ENCODE data around the gene RPS15. TPM values are rescaled to one million over a fixed set of nuclear protein-coding genes. Genes with fewer than 3 reads are reported as not detected.

Gene RPS15
- total RNA-seq, 4 donors from 2014 or later = 1,802 to 3,909 (median 2,793) TPM

DNA sequence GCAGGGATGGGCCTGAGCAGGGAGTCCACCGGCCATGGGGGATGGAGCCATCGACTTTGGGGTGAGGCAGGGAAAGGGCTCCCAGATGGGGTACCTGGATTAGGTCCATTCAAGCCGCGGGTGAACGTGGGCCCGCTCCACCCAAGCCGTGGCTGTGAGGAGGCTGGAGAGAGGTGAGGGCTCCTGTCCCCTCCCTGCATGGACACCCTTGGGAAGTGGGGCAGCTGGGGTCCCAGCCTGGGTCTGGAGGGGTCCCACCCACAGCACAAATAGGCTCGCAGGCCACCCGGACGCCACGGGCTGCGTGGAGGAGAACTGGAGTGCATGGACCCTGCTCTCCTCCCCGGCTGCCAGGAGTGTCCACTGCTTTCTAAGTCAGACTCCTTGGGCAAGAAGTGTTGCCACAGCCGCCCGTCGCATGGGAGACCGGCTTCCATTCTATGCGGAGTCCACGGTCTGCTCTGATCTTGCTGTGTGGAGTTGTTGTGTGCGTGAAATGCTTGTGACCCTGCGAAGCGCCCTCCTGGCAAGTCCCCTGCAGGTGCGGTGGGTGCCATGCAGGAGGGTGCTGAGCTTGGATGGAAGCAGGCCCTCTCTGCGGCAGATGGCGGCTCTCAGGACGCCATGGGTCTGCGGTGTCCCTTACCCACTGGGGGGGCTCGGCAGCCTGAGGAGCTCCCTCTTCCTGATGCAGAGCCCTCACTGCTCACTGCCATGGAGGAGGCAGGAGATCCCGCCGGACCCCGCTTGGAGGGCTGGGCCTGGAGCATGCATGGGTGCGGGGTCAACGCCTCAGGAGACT is 28.8 kb upstream of the RPS15 start:
- TF ChIP-seq POLR2A (IDR thresholded peaks at IDR 0.05) = no peak
- TF ChIP-seq, protein P1, sequence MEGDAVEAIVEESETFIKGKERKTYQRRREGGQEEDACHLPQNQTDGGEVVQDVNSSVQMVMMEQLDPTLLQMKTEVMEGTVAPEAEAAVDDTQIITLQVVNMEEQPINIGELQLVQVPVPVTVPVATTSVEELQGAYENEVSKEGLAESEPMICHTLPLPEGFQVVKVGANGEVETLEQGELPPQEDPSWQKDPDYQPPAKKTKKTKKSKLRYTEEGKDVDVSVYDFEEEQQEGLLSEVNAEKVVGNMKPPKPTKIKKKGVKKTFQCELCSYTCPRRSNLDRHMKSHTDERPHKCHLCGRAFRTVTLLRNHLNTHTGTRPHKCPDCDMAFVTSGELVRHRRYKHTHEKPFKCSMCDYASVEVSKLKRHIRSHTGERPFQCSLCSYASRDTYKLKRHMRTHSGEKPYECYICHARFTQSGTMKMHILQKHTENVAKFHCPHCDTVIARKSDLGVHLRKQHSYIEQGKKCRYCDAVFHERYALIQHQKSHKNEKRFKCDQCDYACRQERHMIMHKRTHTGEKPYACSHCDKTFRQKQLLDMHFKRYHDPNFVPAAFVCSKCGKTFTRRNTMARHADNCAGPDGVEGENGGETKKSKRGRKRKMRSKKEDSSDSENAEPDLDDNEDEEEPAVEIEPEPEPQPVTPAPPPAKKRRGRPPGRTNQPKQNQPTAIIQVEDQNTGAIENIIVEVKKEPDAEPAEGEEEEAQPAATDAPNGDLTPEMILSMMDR (IDR thresholded peaks at IDR 0.05) = no peak
- TF ChIP-seq EP300 (IDR thresholded peaks at IDR 0.05) = no peak
- TF ChIP-seq POLR2AphosphoS5 (IDR thresholded peaks at IDR 0.05) = no peak
- H3K36me3 ChIP-seq = peaks cover 11% of the 10 kb centered on the region
- DNase-seq (ENCODE audit: low spot score in 2 of 2) = no peak
- peak overlapping the region; percentile 100 for H3K4me3 ChIP-seq
- peak overlapping the region; percentile 95 for H3K27ac ChIP-seq
- 40% methylated on average over 24 of the region's 33 CpGs for WGBS
- H3K27me3 ChIP-seq = no peaks in the 10 kb centered on the region
- H3K4me1 ChIP-seq = peaks cover 72% of the 10 kb centered on the region
- H3K9me3 ChIP-seq = no peaks in the 10 kb centered on the region

DNA sequence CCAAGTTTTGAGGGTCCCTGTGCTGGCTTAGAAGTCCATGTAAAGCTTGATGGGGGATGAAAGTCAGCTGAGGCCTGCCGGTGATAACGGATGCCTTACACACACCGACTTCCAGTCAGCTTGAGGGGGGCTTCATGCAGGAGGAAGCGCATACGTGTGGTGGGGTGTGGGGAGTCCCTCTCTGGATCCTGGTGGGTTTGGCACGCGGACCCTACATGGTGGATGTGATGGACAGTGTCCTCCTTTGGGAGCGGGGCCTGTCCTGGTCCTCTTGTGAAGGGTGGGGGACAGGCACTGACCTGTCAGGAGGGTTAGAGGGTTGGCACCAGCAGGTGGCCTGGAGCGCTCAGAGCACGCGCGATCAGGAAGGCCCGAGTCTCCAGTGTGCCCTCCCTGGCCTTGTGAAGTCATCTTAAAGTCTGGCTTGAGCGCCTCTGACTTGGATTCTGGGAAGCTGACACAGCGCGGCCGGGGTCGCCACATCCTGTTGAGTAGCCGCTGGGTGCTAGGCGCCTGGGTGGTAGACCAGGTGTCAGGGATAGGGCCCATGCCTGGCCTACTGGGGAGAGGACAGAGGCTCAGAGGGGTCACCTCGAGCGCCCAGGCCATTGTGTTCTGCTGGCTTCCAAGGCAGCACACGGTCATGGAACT is 27.9 kb upstream of the RPS15 start:
- H3K9me3 ChIP-seq = no peaks in the 10 kb centered on the region
- peak overlapping the region; percentile 100 for H3K4me3 ChIP-seq
- H3K4me1 ChIP-seq = peaks cover 80% of the 10 kb centered on the region
- peaks cover 11% of the 10 kb centered on the region for H3K36me3 ChIP-seq
- no peaks in the 10 kb centered on the region for H3K27me3 ChIP-seq
- DNase-seq (ENCODE audit: low spot score in 2 of 2) = no peak
- TF ChIP-seq POLR2A (IDR thresholded peaks at IDR 0.05) = no peak
- no peak for TF ChIP-seq POLR2AphosphoS5 (IDR thresholded peaks at IDR 0.05)
- TF ChIP-seq, protein P1 (IDR thresholded peaks at IDR 0.05) = no peak
- TF ChIP-seq EP300 (IDR thresholded peaks at IDR 0.05) = no peak
- H3K27ac ChIP-seq = peak overlapping the region; percentile 30
- WGBS = 73% methylated on average over 8 of the region's 23 CpGs

GRCh38 chr19:1410789-1411188 is 27.4 kb upstream of the RPS15 start:
- no peaks in the 10 kb centered on the region for H3K27me3 ChIP-seq
- DNase-seq (ENCODE audit: low spot score in 2 of 2) = no peak
- peaks cover 11% of the 10 kb centered on the region for H3K36me3 ChIP-seq
- H3K27ac ChIP-seq = peak overlapping the region; percentile 30
- peaks cover 85% of the 10 kb centered on the region for H3K4me1 ChIP-seq
- 79% methylated on average over 9 of the region's 9 CpGs for WGBS
- H3K4me3 ChIP-seq = peak overlapping the region; percentile 100
- TF ChIP-seq POLR2A (IDR thresholded peaks at IDR 0.05) (no peak), POLR2AphosphoS5 (IDR thresholded peaks at IDR 0.05) (no peak), EP300 (IDR thresholded peaks at IDR 0.05) (no peak)
- TF ChIP-seq, protein P1 (IDR thresholded peaks at IDR 0.05) = no peak
- no peaks in the 10 kb centered on the region for H3K9me3 ChIP-seq

- peak overlapping the region; percentile 9 for H3K4me3 ChIP-seq
- H3K27ac ChIP-seq = peak overlapping the region; percentile 36
- no peaks in the 10 kb centered on the region for H3K27me3 ChIP-seq
- WGBS = 75% methylated on average over 12 of the region's 29 CpGs
- H3K36me3 ChIP-seq = peaks cover 11% of the 10 kb centered on the region
- peaks cover 85% of the 10 kb centered on the region for H3K4me1 ChIP-seq
- no peaks in the 10 kb centered on the region for H3K9me3 ChIP-seq
- no peak for DNase-seq (ENCODE audit: low spot score in 2 of 2)
- TF ChIP-seq POLR2AphosphoS5 (IDR thresholded peaks at IDR 0.05) = no peak
- TF ChIP-seq, protein P1 (IDR thresholded peaks at IDR 0.05) = no peak
- no peak for TF ChIP-seq EP300 (IDR thresholded peaks at IDR 0.05)
- TF ChIP-seq POLR2A (IDR thresholded peaks at IDR 0.05) = no peak
These were observed 26.7 kb upstream of the RPS15 start for GRCh38 chr19:1411255-1412191.
